HepG2 (cell line): ENCODE results near the gene HPCAL1. TPM values are rescaled to one million over a fixed set of nuclear protein-coding genes. Genes with fewer than 3 reads are reported as not detected.

ENCODE experiments used
- ATAC-seq: fragments of 200-7000 bp; cut with Tn5 transposase; 3 replicates; pipeline ENCODE4 v1.9.1; 2020; ENCODE audit warnings: mild to moderate bottlenecking, moderate library complexity
- BruUV-seq: library from RNA; stranded (reverse); fragments of 400-500 nt; replicated peaks from 2 replicates; lab custom pipeline; 2021; lab: Mats Ljungman, UMichigan
- CTCF ChIA-PET: fragments of 300-600 bp; formaldehyde crosslinking; extraction: SDS; loops from one replicate; lab custom pipeline; 2021; ENCODE audit warnings: low total read pairs, inconsistent platforms, low intra/inter-chr PET ratio; lab: Yijun Ruan, JAX
- POLR2A ChIA-PET: fragments of 350-600 bp; sonication (Branson Sonifier 250); formaldehyde crosslinking; loops from one replicate; lab custom pipeline; 2020; ENCODE audit warnings: antibody characterized with exemption, inconsistent platforms; lab: Yijun Ruan, JAX
- DNase-seq: peaks from one replicate; pipeline ENCODE4 v3.0.0-alpha.2; 2015; ENCODE audit warnings: low spot score
- FAIRE-seq: peaks from 3 replicates; lab custom pipeline; 2011; peaks lifted over from hg19 to GRCh38; lab: Jason Lieb, UNC
- H2AFZ ChIP-seq: one replicate; pipeline ENCODE4 v1.6.1; 2011; ENCODE audit warnings: low read length, inconsistent platforms
- H3K27ac ChIP-seq: fragments of 300-600 bp; 3 replicates; pipeline ENCODE4 v1.8.0; 2011; ENCODE audit warnings: mixed run types, mild to moderate bottlenecking, mixed read lengths, low read length, inconsistent platforms; ENCODE audit not compliant: insufficient read depth; ENCODE audit errors: extremely low read length
- H3K27me3 ChIP-seq, 2 experiments: fragments of 200-600 bp in 1 of 2; 2 replicates in 1 of 2; 3 replicates in 1 of 2; pipeline versions ENCODE4 v1.6.0 to v1.8.0; 2011; ENCODE audit warnings: low read length in 2 of 2, mild to moderate bottlenecking in 2 of 2, moderate library complexity in 2 of 2, inconsistent platforms in 1 of 2; ENCODE audit not compliant: insufficient read depth in 2 of 2, control insufficient read depth in 1 of 2
- H3K36me3 ChIP-seq, 2 experiments: fragments of 200-600 bp in 1 of 2; replicated peaks in 1 of 2; 2 replicates in 1 of 2; 3 replicates in 1 of 2; pipeline versions ENCODE4 v1.5.1 to v1.8.0; 2011; ENCODE audit warnings: low read length in 2 of 2, inconsistent platforms in 1 of 2; ENCODE audit not compliant: insufficient read depth in 2 of 2, control insufficient read depth in 1 of 2
- H3K4me1 ChIP-seq: 2 replicates; pipeline ENCODE4 v1.5.1; 2012; ENCODE audit warnings: low read length, inconsistent platforms; ENCODE audit not compliant: insufficient read depth
- H3K4me2 ChIP-seq: 2 replicates; pipeline ENCODE4 v1.6.0; 2011; ENCODE audit warnings: low read depth, low read length, inconsistent platforms
- H3K4me3 ChIP-seq, 3 experiments: fragments of 200-600 bp in 1 of 3; sonication (generic), shearing (Covaris generic) in 1 of 3; replicated peaks in 1 of 3; 2 replicates each; pipeline ENCODE4 v1.5.1; 2011 to 2016; ENCODE audit warnings: low read length in 3 of 3, inconsistent platforms in 2 of 3, low read depth in 2 of 3, mild to moderate bottlenecking in 2 of 3, control low read depth in 1 of 3, mixed read lengths in 1 of 3; ENCODE audit not compliant: insufficient read depth in 1 of 3
- H3K79me2 ChIP-seq: one replicate; pipeline ENCODE4 v1.6.1; 2011; ENCODE audit warnings: low read length, inconsistent platforms; ENCODE audit not compliant: insufficient read depth
- H3K9ac ChIP-seq: 2 replicates; pipeline ENCODE4 v1.6.0; 2011; ENCODE audit warnings: mild to moderate bottlenecking, low read depth, low read length, inconsistent platforms; ENCODE audit not compliant: insufficient read depth
- H3K9me3 ChIP-seq: 2 replicates; pipeline ENCODE4 v1.5.1; 2012; ENCODE audit warnings: mild to moderate bottlenecking, low read length
- H4K20me1 ChIP-seq: 2 replicates; pipeline ENCODE4 v1.6.0; 2011; ENCODE audit warnings: inconsistent platforms, mild to moderate bottlenecking, low read length, moderate library complexity; ENCODE audit not compliant: insufficient read depth
- AGO1 ChIP-seq: fragments of 200-400 bp; formaldehyde crosslinking; IDR thresholded peaks from 2 replicates; pipeline ENCODE4 v1.6.1; 2017; ENCODE audit warnings: mild to moderate bottlenecking, low read depth, low read length, moderate library complexity; ENCODE audit not compliant: poor library complexity, severe bottlenecking
- ETV5 ChIP-seq: IDR thresholded peaks from 2 replicates; pipeline ENCODE4 v1.6.1; 2018; ENCODE audit warnings: missing biosample characterization, missing genetic modification reagents, inconsistent platforms, borderline replicate concordance
- GZF1 ChIP-seq: sonication (generic); formaldehyde crosslinking; IDR thresholded peaks from 2 replicates; pipeline ENCODE4 v1.5.1; 2020; ENCODE audit warnings: mild to moderate bottlenecking, missing genetic modification reagents
- NFIB ChIP-seq: sonication (generic); formaldehyde crosslinking; IDR thresholded peaks from 2 replicates; pipeline ENCODE4 v1.9.0; 2021; ENCODE audit warnings: missing genetic modification reagents, mild to moderate bottlenecking, borderline replicate concordance
- NFYB ChIP-seq: sonication (generic); formaldehyde crosslinking; IDR thresholded peaks from 2 replicates; pipeline ENCODE4 v1.4.0; 2020; ENCODE audit warnings: missing genetic modification reagents
- SMAD9 ChIP-seq: sonication (generic); formaldehyde crosslinking; IDR thresholded peaks from 2 replicates; pipeline ENCODE4 v1.5.1; 2020; ENCODE audit warnings: mild to moderate bottlenecking, missing genetic modification reagents
- THAP9 ChIP-seq: sonication (generic); formaldehyde crosslinking; IDR thresholded peaks from 2 replicates; pipeline ENCODE4; 2020; ENCODE audit warnings: missing genetic modification reagents, mild to moderate bottlenecking, borderline replicate concordance
- YEATS4 ChIP-seq: sonication (generic); formaldehyde crosslinking; IDR thresholded peaks from 2 replicates; pipeline ENCODE4 v1.4.0; 2020; ENCODE audit warnings: missing genetic modification reagents, borderline replicate concordance
- ZFP37 ChIP-seq: sonication (generic); formaldehyde crosslinking; IDR thresholded peaks from 2 replicates; pipeline ENCODE4 v1.4.0; 2020; ENCODE audit warnings: missing genetic modification reagents, borderline replicate concordance
- ZHX1 ChIP-seq: sonication (generic); formaldehyde crosslinking; IDR thresholded peaks from 2 replicates; pipeline ENCODE4 v1.8.1; 2022; ENCODE audit warnings: low read depth, mild to moderate bottlenecking, missing genetic modification reagents
- ZMYM3 ChIP-seq: sonication (generic); formaldehyde crosslinking; IDR thresholded peaks from 2 replicates; pipeline ENCODE4 v1.5.1; 2020; ENCODE audit warnings: mild to moderate bottlenecking, missing genetic modification reagents
- ZNF30 ChIP-seq: sonication (generic); formaldehyde crosslinking; IDR thresholded peaks from 2 replicates; pipeline ENCODE4 v1.5.0; 2020; ENCODE audit warnings: mild to moderate bottlenecking, missing genetic modification reagents
- ZNF558 ChIP-seq: sonication (generic); formaldehyde crosslinking; IDR thresholded peaks from 2 replicates; pipeline ENCODE4 v1.9.0; 2022; ENCODE audit warnings: mild to moderate bottlenecking, missing genetic modification reagents, borderline replicate concordance
- ZNF75D ChIP-seq: sonication (generic); formaldehyde crosslinking; IDR thresholded peaks from 2 replicates; pipeline ENCODE4 v1.8.1; 2023; ENCODE audit warnings: missing genetic modification reagents, mild to moderate bottlenecking, borderline replicate concordance
- WGBS: methylation state at CpG from one replicate; pipeline ENCODE4 v1.1.6; 2017; ENCODE audit warnings: low lambda C conversion rate; 5-methylcytosine and 5-hydroxymethylcytosine counted together
- in situ Hi-C: cut with HindIII; loops from 2 replicates; pipeline ENCODE4 v1.10.0; 2017; ENCODE audit warnings: low pct_unique_long_range_greater_than_20kb; ENCODE audit not compliant: extremely low pct_ligation_motif_present
- intact Hi-C: fragments of 100-400 bp; cut with micrococcal nuclease; formaldehyde crosslinking; loops from one replicate; pipeline ENCODE4 v1.10.0; 2022; ENCODE audit not compliant: unreplicated experiment
- polyA plus RNA-seq, 8 experiments: library from polyadenylated mRNA; depleted of rRNA in 3 of 8; stranded (reverse) in 7 of 8; unstranded in 1 of 8; fragments of >200 nt; fragmentation: Illumina TruSeq in 4 of 8; extraction: Trizol in 4 of 8; gene quantifications; 2 replicates each; pipeline versions ENCODE4 v1.2.1 to v1.2.3, GENCODE V29; 2011 to 2016; ENCODE audit warnings: low read depth in 4 of 8, missing spikeins in 1 of 8, mixed read lengths in 1 of 8; ENCODE audit not compliant: insufficient read depth in 1 of 8
- total RNA-seq, 5 experiments: library from RNA; depleted of rRNA; stranded (reverse); fragments of >200 nt; fragmentation: Illumina TruSeq; extraction: Trizol; gene quantifications; 2 replicates each; pipeline ENCODE4 v1.2.3, GENCODE V29; 2016; ENCODE audit warnings: low read depth in 1 of 5

HPCAL1 gene
- total and polyA plus RNA-seq, 2 of the 13 experiments (the other 11 are each of a cell fraction or from before 2014, with no cell fraction given) = 29.5 to 29.9 TPM

GRCh38 chr2:10326707-10327594 lies 24.2 kb downstream of the HPCAL1 start (continued):
- TF ChIP-seq ZHX1 (CRISPR knock-in tag) = no peak
- TF ChIP-seq ZNF558 (CRISPR knock-in tag) = no peak
- no peak for TF ChIP-seq NFIB (CRISPR knock-in tag)
- TF ChIP-seq ZFP37 (CRISPR knock-in tag) = no peak

- H4K20me1 ChIP-seq = peaks cover 4% of the 10 kb centered on the region; the same call in 1 of the 2 replicates
- no peak for TF ChIP-seq YEATS4 (CRISPR knock-in tag)
- no peak for TF ChIP-seq THAP9 (CRISPR knock-in tag)
- TF ChIP-seq ZNF30 (CRISPR knock-in tag) = peak; percentile 39; the same call in 1 of the 2 replicates
- TF ChIP-seq AGO1 = no peak
- TF ChIP-seq GZF1 = no peak
- TF ChIP-seq ZNF75D = no peak
- peak; percentile 84 for TF ChIP-seq ZMYM3 (CRISPR knock-in tag)
- no peak for TF ChIP-seq ETV5 (CRISPR knock-in tag)
- no peak for TF ChIP-seq NFYB (CRISPR knock-in tag)
- TF ChIP-seq SMAD9 = no peak
These were observed 25.4 kb downstream of the HPCAL1 start for GRCh38 chr2:10327896-10328669.

More at GRCh38 chr2:10327896-10328669, 25.4 kb downstream of the HPCAL1 start:
- no TSS peak for BruUV-seq
- no peak for FAIRE-seq
- H3K36me3 ChIP-seq = peaks cover 0 to 2% of the 10 kb centered on the region in 2 experiments; a peak in 1 of 5 replicates
- H3K9ac ChIP-seq = no peak overlapping the region
- H3K4me2 ChIP-seq = no peak overlapping the region
- peak overlapping the region; percentile 59 for H3K27ac ChIP-seq
- peaks cover 95% of the 10 kb centered on the region for H3K4me1 ChIP-seq
- H3K79me2 ChIP-seq = peaks cover 61% of the 10 kb centered on the region
- 89% methylated on average over 7 of the region's 7 CpGs for WGBS
- in situ Hi-C loops (loop anchor here (5.0 kb wide), 1 partner anchor 79 kb away; no protein-coding TSS in a partner anchor), intact Hi-C loops (loop anchor here (2.0 to 5.0 kb wide), 4 partner anchors 41 to 101 kb away; no protein-coding TSS in a partner anchor)
- ChIA-PET CTCF (no interaction called here), POLR2A (interaction anchor here (0.9 to 5.6 kb wide), 3 partner anchors 25 to 49 kb away, joined by 3 to 47 read pairs (median 21); partner anchors contain the start of gene HPCAL1)
- no peak overlapping the region for H3K4me3 ChIP-seq
- no peaks in the 10 kb centered on the region; a peak in 1 of 5 replicates for H3K27me3 ChIP-seq
- DNase-seq = no peak
- no peak overlapping the region for H2AFZ ChIP-seq
- no peaks in the 10 kb centered on the region for H3K9me3 ChIP-seq
- ATAC-seq = no peak
